ENCODE results near the gene SBF2.

Gene SBF2

DNA sequence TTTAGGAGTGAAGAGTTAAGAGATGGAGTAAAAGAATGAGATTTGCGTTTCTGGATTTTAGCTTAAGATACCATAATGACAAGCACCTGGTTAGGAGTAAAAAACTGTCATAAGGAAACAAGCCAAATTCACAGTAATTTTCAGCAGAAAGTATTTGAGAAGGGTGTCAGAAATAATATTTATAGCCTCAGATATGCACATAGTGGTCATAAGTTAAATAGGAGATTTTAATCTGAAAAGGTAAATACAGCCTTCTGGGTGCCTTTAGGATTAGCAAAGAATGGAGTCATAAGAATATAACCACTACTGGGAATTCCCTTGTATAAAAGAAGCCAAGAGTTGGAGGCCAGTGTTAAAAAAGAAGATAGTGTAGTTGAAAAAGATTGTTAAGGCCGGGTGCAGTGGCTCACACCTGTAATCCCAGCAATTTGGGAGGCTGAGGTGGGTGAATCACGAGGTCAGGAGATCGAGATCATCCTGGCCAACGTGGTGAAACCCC, 470.1 kb downstream of the SBF2 start:
- Histone ChIP-seq H2BK12ac (ENCODE audit: low read length in 2 of 2) (no peak overlapping the region), H4K8ac (ENCODE audit: low read length) (no peak overlapping the region), H2AFZ (ENCODE audit: low read depth, low read length) (no peak overlapping the region), H3K27ac (ENCODE audit: low read length, poor library complexity, severe bottlenecking) (peak overlapping the region; percentile 11), H2BK120ac (ENCODE audit: low read depth, low read length) (no peak overlapping the region), H3K36me3 (ENCODE audit: control insufficient read depth in 1 of 2, insufficient read depth in 2 of 2, low read depth in 1 of 2, low read length in 2 of 2) (peaks cover 0 to 22% of the 10 kb centered on the region in 2 experiments), H3K4me1 (ENCODE audit: control insufficient read depth, insufficient read depth, low read depth, low read length) (peaks cover 2% of the 10 kb centered on the region), H3K14ac (ENCODE audit: low read length in 2 of 2) (no peak overlapping the region), H3K9ac (ENCODE audit: low read length) (peak overlapping the region; percentile 11), H3K9me3 (ENCODE audit: control insufficient read depth, low read length) (no peaks in the 10 kb centered on the region), H3K4me2 (ENCODE audit: low read length, poor library complexity, severe bottlenecking) (no peak overlapping the region), H2BK15ac (ENCODE audit: low read depth, poor library complexity, severe bottlenecking) (no peak overlapping the region), H3K4me3 (ENCODE audit: insufficient read depth in 1 of 2, low read depth in 1 of 2, low read length in 2 of 2) (no peak overlapping the region), H3K4ac (ENCODE audit: low read depth in 1 of 2, low read length in 2 of 2) (no peak overlapping the region), H3K27me3 (ENCODE audit: control insufficient read depth in 1 of 2, insufficient read depth in 1 of 2, low read length in 2 of 2) (no peaks in the 10 kb centered on the region), H4K91ac (ENCODE audit: low read length) (no peak overlapping the region), H3K23ac (ENCODE audit: low read length in 2 of 2) (no peak overlapping the region), H2AK5ac (ENCODE audit: low read length, severe bottlenecking) (no peak overlapping the region), H3K79me1 (replicated peaks; ENCODE audit: low read length, poor library complexity, severe bottlenecking) (no peaks in the 10 kb centered on the region), H2BK5ac (ENCODE audit: low read depth, low read length, poor library complexity, severe bottlenecking) (no peak overlapping the region), H3K18ac (ENCODE audit: low read depth in 1 of 2, low read length in 2 of 2) (no peak overlapping the region)
- WGBS: 94% methylated on average over 2 of the region's 5 CpGs
- no peak for DNase-seq

DNA sequence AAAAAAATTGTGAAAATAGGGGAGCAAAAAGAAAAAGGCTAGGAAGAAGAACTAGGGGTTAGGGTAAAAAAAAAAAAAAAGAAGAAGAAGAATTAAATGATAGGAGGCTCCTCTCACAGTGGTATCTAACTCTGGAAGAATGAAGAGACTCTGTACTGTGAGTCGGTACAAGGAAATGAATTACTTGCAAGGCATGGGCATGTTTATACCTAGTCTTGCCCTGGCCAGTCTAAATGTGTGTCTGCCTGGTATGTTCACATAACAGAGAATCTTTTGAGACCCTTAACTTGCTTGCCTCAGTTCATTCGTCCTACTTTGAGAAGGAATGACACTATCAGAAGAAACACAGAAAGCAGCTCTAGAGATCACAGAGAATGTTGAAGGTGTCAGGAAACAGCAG, 470.6 kb downstream of the SBF2 start:
- WGBS: 76% methylated on average over 2 of the region's 2 CpGs
- H3K79me1 ChIP-seq (replicated peaks; ENCODE audit: low read length, poor library complexity, severe bottlenecking): no peaks in the 10 kb centered on the region
- no peak overlapping the region for H4K91ac ChIP-seq (ENCODE audit: low read length)
- H2BK120ac ChIP-seq (ENCODE audit: low read depth, low read length): no peak overlapping the region
- no peak overlapping the region for H3K4me3 ChIP-seq (ENCODE audit: insufficient read depth in 1 of 2, low read depth in 1 of 2, low read length in 2 of 2)
- no peak overlapping the region for H2BK15ac ChIP-seq (ENCODE audit: low read depth, poor library complexity, severe bottlenecking)
- H3K14ac ChIP-seq (ENCODE audit: low read length in 2 of 2): no peak overlapping the region
- H2AK5ac ChIP-seq (ENCODE audit: low read length, severe bottlenecking): no peak overlapping the region
- no peak overlapping the region for H2BK12ac ChIP-seq (ENCODE audit: low read length in 2 of 2)
- peak overlapping the region; percentile 11 for H3K9ac ChIP-seq (ENCODE audit: low read length)
- peaks cover 0 to 19% of the 10 kb centered on the region in 2 experiments for H3K36me3 ChIP-seq (ENCODE audit: control insufficient read depth in 1 of 2, insufficient read depth in 2 of 2, low read depth in 1 of 2, low read length in 2 of 2)
- no peaks in the 10 kb centered on the region for H3K27me3 ChIP-seq (ENCODE audit: control insufficient read depth in 1 of 2, insufficient read depth in 1 of 2, low read length in 2 of 2)
- no peak overlapping the region for H2AFZ ChIP-seq (ENCODE audit: low read depth, low read length)
- no peak overlapping the region for H4K8ac ChIP-seq (ENCODE audit: low read length)
- peak overlapping the region; percentile 11 for H3K27ac ChIP-seq (ENCODE audit: low read length, poor library complexity, severe bottlenecking)
- no peak overlapping the region for H2BK5ac ChIP-seq (ENCODE audit: low read depth, low read length, poor library complexity, severe bottlenecking)
- no peaks in the 10 kb centered on the region for H3K9me3 ChIP-seq (ENCODE audit: control insufficient read depth, low read length)
- H3K4me2 ChIP-seq (ENCODE audit: low read length, poor library complexity, severe bottlenecking): no peak overlapping the region
- DNase-seq: no peak
- H3K4ac ChIP-seq (ENCODE audit: low read depth in 1 of 2, low read length in 2 of 2): no peak overlapping the region
- no peak overlapping the region for H3K23ac ChIP-seq (ENCODE audit: low read length in 2 of 2)
- peak overlapping the region in 1 of 2 experiments; percentile 11 for H3K18ac ChIP-seq (ENCODE audit: low read depth in 1 of 2, low read length in 2 of 2)
- peaks cover 2% of the 10 kb centered on the region for H3K4me1 ChIP-seq (ENCODE audit: control insufficient read depth, insufficient read depth, low read depth, low read length)

DNA sequence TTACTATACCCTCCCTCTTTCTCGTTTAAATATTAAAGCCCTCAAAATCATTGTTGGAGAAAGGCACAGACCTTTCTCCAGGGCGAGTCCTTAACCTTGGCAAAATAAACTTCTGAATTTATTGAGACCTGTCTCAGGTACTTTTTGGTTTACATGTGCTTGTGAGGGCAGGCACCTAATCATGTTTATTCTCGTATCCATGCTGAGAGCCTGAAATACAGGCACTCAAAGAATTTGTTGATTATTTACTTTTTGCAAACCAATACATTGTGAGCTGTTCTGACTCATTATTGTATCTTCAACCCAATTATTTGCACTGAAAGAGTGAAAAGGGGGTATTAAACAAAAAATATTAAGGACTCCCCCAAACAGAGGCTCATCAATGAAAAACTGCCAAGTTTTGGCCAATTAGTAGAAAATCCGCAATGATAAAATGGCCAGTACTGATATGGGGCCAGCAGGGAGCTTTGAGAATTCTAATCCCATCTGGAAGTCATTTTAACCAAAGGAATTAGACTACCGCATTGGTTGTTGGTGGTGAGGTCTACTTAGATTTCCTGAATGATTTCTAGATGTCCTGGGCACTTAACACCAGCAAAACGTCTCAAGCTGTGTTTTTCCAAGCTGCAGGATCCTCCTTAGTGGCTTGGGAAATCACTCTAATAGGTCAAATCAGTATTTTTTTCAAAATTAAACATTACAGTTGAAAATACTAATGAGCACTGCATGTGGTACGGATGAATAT, 472.8 kb downstream of the SBF2 start:
- H3K14ac ChIP-seq (ENCODE audit: low read length in 2 of 2): no peak overlapping the region
- no peak overlapping the region for H4K91ac ChIP-seq (ENCODE audit: low read length)
- H3K9ac ChIP-seq (ENCODE audit: low read length): peak overlapping the region; percentile 34
- no peak overlapping the region for H3K23ac ChIP-seq (ENCODE audit: low read length in 2 of 2)
- no peak overlapping the region for H2AK5ac ChIP-seq (ENCODE audit: low read length, severe bottlenecking)
- H2BK5ac ChIP-seq (ENCODE audit: low read depth, low read length, poor library complexity, severe bottlenecking): no peak overlapping the region
- no peaks in the 10 kb centered on the region for H3K79me1 ChIP-seq (replicated peaks; ENCODE audit: low read length, poor library complexity, severe bottlenecking)
- H3K18ac ChIP-seq (ENCODE audit: low read depth in 1 of 2, low read length in 2 of 2): no peak overlapping the region
- H3K9me3 ChIP-seq (ENCODE audit: control insufficient read depth, low read length): no peaks in the 10 kb centered on the region
- no peak for DNase-seq
- H3K27ac ChIP-seq (ENCODE audit: low read length, poor library complexity, severe bottlenecking): peak overlapping the region; percentile 76
- H2BK12ac ChIP-seq (ENCODE audit: low read length in 2 of 2): no peak overlapping the region
- H2BK15ac ChIP-seq (ENCODE audit: low read depth, poor library complexity, severe bottlenecking): no peak overlapping the region
- H3K4me2 ChIP-seq (ENCODE audit: low read length, poor library complexity, severe bottlenecking): no peak overlapping the region
- H3K36me3 ChIP-seq (ENCODE audit: control insufficient read depth in 1 of 2, insufficient read depth in 2 of 2, low read depth in 1 of 2, low read length in 2 of 2): peaks cover 0 to 9% of the 10 kb centered on the region in 2 experiments
- no peak overlapping the region for H3K4ac ChIP-seq (ENCODE audit: low read depth in 1 of 2, low read length in 2 of 2)
- no peak overlapping the region for H2AFZ ChIP-seq (ENCODE audit: low read depth, low read length)
- WGBS: 85% methylated on average over 4 of the region's 7 CpGs
- H3K27me3 ChIP-seq (ENCODE audit: control insufficient read depth in 1 of 2, insufficient read depth in 1 of 2, low read length in 2 of 2): no peaks in the 10 kb centered on the region
- H3K4me1 ChIP-seq (ENCODE audit: control insufficient read depth, insufficient read depth, low read depth, low read length): no peaks in the 10 kb centered on the region
- H3K4me3 ChIP-seq (ENCODE audit: insufficient read depth in 1 of 2, low read depth in 1 of 2, low read length in 2 of 2): no peak overlapping the region
- no peak overlapping the region for H4K8ac ChIP-seq (ENCODE audit: low read length)
- no peak overlapping the region for H2BK120ac ChIP-seq (ENCODE audit: low read depth, low read length)

GRCh38 chr11:9820260-9820659, 473.8 kb downstream of the SBF2 start:
- H3K27me3 ChIP-seq (ENCODE audit: control insufficient read depth in 1 of 2, insufficient read depth in 1 of 2, low read length in 2 of 2): no peaks in the 10 kb centered on the region
- peaks cover 0 to 3% of the 10 kb centered on the region in 2 experiments for H3K36me3 ChIP-seq (ENCODE audit: control insufficient read depth in 1 of 2, insufficient read depth in 2 of 2, low read depth in 1 of 2, low read length in 2 of 2)
- H3K18ac ChIP-seq (ENCODE audit: low read depth in 1 of 2, low read length in 2 of 2): no peak overlapping the region
- 67% methylated on average over 1 of the region's 1 CpG for WGBS
- no peak overlapping the region for H2BK15ac ChIP-seq (ENCODE audit: low read depth, poor library complexity, severe bottlenecking)
- H2BK5ac ChIP-seq (ENCODE audit: low read depth, low read length, poor library complexity, severe bottlenecking): no peak overlapping the region
- H3K27ac ChIP-seq (ENCODE audit: low read length, poor library complexity, severe bottlenecking): no peak overlapping the region
- H3K4me1 ChIP-seq (ENCODE audit: control insufficient read depth, insufficient read depth, low read depth, low read length): peaks cover 4% of the 10 kb centered on the region
- H3K9me3 ChIP-seq (ENCODE audit: control insufficient read depth, low read length): no peaks in the 10 kb centered on the region
- H3K4me3 ChIP-seq (ENCODE audit: insufficient read depth in 1 of 2, low read depth in 1 of 2, low read length in 2 of 2): no peak overlapping the region
- no peak overlapping the region for H3K4ac ChIP-seq (ENCODE audit: low read depth in 1 of 2, low read length in 2 of 2)
- H2BK12ac ChIP-seq (ENCODE audit: low read length in 2 of 2): no peak overlapping the region
- no peak overlapping the region for H4K91ac ChIP-seq (ENCODE audit: low read length)
- no peaks in the 10 kb centered on the region for H3K79me1 ChIP-seq (replicated peaks; ENCODE audit: low read length, poor library complexity, severe bottlenecking)
- no peak overlapping the region for H3K4me2 ChIP-seq (ENCODE audit: low read length, poor library complexity, severe bottlenecking)
- no peak overlapping the region for H3K23ac ChIP-seq (ENCODE audit: low read length in 2 of 2)
- H2AFZ ChIP-seq (ENCODE audit: low read depth, low read length): no peak overlapping the region
- no peak overlapping the region for H4K8ac ChIP-seq (ENCODE audit: low read length)
- H3K14ac ChIP-seq (ENCODE audit: low read length in 2 of 2): no peak overlapping the region
- no peak overlapping the region for H3K9ac ChIP-seq (ENCODE audit: low read length)
- H2AK5ac ChIP-seq (ENCODE audit: low read length, severe bottlenecking): no peak overlapping the region
- no peak overlapping the region for H2BK120ac ChIP-seq (ENCODE audit: low read depth, low read length)
- no peak for DNase-seq

Measured in mesenchymal stem cell (in vitro differentiated cells and primary cell).